Glomerular endothelial cell (primary cell): Measurements from ENCODE around the gene PPP1R14C. TPM values are rescaled to one million over a fixed set of nuclear protein-coding genes. Genes with fewer than 3 reads are reported as not detected.

Experiments
- DNase-seq: peaks from one replicate; pipeline ENCODE4 v3.0.0-alpha.2; 2011; ENCODE audit warnings: low read depth, low spot score; ENCODE audit errors: extremely low read depth
- total RNA-seq: library from RNA; depleted of rRNA; stranded (reverse); fragments of >200 nt; gene quantifications from 2 replicates; pipeline ENCODE4 v1.2.3, GENCODE V29; 2015

The PPP1R14C gene, protein sequence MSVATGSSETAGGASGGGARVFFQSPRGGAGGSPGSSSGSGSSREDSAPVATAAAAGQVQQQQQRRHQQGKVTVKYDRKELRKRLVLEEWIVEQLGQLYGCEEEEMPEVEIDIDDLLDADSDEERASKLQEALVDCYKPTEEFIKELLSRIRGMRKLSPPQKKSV
- total RNA-seq: 1.6 and 3.0 TPM in 2 replicates

DNA sequence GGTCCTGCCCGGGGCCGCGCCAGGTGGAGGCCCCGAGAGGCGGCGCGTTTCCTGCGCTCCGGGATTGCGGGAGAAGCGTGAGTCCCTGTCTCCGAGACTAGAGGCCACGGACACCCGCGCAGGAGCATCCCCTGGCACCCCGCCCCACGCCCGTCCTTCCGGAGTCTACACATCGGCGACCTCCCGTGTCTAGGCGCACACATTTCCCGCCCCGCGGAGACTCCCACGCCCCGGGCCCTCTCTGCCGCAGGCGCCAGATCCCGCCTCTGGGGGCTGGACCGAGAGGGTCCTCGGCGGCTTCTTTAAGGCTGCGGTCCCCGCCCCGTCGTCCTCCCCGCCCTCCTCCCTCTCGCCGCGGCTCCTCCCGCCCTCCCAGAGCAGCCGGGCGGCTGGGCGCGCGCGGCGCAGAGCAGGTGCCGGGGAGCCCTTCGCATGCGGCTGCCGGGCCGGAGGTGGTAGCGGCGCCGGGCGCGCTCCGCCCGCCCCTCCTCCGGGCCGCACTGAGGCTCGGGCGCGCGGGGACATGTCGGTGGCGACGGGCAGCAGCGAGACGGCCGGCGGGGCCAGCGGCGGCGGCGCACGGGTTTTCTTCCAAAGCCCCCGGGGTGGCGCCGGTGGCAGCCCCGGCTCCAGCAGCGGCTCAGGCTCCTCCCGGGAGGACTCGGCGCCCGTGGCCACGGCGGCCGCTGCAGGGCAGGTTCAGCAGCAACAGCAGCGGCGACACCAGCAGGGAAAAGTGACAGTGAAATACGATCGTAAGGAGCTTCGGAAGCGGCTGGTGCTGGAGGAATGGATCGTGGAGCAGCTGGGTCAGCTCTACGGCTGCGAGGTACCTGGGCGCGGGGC, at the start of gene PPP1R14C:
TSS of gene PPP1R14C (plus strand) at position 375 of the 846 bp plus-strand sequence. CDS start at position 524, 149 bp downstream.
- no peak for DNase-seq

GRCh38 chr6:150093397-150093796, 49.4 kb upstream of the PPP1R14C start:
- DNase-seq: no peak

- no peak for DNase-seq
Measured at GRCh38 chr6:150098155-150098554, 44.7 kb upstream of the PPP1R14C start.

- DNase-seq: no peak
Measured at GRCh38 chr6:150099546-150099945, 43.3 kb upstream of the PPP1R14C start.

- no peak for DNase-seq
Measured at GRCh38 chr6:150099953-150100352, 42.9 kb upstream of the PPP1R14C start.

DNA sequence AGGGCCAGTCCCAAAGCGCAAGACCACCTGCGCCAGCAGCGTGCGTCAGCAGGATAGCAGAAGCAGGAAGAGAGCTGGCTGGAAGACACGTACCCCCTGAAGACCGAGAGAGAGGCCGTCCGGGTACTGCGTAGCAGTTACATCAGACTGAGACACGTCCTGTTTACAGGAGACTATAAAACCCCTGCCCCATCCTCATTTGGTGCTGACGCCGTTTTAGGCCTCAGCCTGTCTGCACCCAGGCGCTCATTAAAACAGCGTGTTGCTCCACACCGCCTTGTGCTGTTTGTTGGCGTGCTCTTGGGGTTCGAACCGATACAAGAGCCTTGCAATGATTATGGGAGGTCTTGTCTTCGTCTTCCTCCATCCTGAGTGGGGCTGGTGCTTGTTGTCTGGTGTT, 42.1 kb upstream of the PPP1R14C start:
- no peak for DNase-seq

- DNase-seq: no peak
Measured at GRCh38 chr6:150102750-150103270, 40.0 kb upstream of the PPP1R14C start.

DNA sequence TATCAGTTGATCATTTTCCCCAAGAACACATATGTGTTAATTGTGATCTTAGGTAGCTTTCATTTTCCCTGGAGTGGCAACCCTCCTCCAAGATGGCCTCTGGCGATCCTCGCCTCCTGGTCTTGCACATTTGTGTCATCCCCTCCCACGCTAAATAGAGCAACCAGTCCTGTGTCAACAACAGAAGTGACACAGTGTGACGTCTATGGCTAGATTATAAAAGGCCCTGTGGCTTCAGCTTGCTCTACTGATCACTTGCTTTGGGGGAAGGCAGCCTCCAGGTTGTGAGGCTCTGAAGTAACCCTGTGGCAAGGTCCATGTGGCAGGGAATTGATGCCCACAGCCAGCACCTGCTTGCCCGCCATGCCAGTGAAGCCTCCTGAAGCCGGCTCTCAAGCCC, 30.6 kb upstream of the PPP1R14C start:
- DNase-seq: no peak

DNA sequence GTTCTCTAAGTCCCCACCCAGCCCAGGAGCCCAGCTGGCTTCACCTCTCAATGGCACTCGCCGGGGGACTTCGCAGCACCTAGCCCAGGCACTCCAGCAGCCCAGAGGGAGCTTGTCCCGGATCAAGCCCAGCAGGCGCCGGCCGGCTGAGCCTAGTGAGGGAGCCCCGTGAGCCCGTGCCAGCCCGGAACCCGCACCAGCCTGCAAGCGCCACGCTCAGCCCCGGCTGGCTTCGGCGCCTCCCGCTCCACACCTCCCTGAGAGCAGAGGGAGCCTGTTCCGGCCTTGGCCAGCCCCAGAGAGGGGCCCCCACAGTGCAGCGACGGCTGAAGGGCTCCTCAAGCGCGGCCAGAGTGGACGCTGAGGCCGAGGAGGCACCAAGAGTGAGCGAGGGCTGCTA, 27.1 kb upstream of the PPP1R14C start:
- DNase-seq: no peak

DNA sequence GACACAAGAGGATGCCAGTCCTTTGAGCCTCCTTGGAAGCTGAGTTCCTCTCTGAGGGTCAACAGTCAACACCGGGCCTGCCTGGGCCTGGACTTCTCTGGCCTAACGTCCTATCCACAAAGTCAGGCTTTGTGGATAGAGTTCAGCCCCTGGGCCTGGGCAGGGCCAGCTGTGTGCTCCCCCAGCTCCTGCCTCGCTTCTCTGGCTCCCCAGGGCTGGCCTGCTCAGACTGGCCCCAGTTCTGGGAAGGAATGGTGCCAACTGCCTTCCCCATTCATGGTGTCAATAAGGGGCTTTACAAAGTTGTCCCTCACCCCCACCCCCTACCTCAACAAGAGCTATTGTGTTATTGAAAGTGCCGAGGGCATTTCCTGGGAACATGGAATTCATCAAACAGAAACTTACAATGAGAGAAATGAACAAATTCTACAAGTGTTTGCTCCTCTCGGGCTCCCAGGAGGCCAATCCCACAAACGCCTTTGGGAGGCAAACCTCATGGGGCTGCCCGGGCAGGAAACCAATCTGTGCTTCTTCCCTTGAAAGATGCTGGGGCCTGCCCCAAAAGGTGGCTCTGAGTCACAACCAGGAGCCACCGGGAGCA, 26.5 kb upstream of the PPP1R14C start:
- DNase-seq: no peak

- no peak for DNase-seq
Measured at GRCh38 chr6:150118203-150118602, 24.6 kb upstream of the PPP1R14C start.

- no peak for DNase-seq
Measured at GRCh38 chr6:150118627-150119026, 24.2 kb upstream of the PPP1R14C start.

DNA sequence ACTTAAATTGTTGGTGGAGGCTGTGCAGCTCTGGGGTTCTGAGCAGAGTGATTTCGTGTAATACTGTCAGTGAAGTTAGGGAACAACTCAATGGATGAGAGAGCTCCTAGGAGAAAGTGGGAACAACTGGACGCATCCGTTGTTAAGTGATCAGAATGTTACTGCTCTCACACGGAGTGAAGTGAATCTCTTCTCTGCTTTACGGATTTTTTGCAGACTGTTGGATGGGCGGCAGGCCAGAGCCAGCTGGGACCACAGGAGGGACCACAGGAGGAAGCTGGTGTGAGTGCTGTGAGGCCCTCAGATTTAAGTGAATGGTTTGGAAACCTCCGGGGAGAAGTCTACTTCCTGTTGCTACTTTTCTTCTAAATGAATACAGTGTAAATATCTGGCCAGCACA, 23.7 kb upstream of the PPP1R14C start:
- no peak for DNase-seq

GRCh38 chr6:150123645-150124044, 19.2 kb upstream of the PPP1R14C start:
- DNase-seq: no peak

- DNase-seq: no peak
Measured at GRCh38 chr6:150124235-150124634, 18.6 kb upstream of the PPP1R14C start.

GRCh38 chr6:150126641-150127291, 16.1 kb upstream of the PPP1R14C start:
- DNase-seq: no peak

DNA sequence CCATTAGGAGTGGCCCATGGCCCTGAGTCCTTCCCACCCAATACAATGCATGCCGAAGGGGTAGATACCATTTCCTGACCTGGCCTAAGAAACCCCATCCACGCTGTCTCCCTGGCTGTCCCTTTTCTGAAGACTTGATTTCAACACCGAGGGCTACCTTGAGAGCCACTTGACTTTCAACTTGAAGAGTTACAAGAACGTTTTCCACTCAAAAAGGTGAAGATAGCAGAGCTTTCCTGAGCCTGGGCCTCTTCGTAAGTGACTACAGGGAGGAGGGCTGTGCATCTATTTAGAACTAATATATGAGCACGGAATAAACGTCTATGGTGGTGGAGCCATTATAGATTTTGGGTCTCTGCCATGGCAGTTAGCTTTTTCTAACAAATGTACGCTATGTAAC, 14.4 kb upstream of the PPP1R14C start:
- no peak for DNase-seq

DNA sequence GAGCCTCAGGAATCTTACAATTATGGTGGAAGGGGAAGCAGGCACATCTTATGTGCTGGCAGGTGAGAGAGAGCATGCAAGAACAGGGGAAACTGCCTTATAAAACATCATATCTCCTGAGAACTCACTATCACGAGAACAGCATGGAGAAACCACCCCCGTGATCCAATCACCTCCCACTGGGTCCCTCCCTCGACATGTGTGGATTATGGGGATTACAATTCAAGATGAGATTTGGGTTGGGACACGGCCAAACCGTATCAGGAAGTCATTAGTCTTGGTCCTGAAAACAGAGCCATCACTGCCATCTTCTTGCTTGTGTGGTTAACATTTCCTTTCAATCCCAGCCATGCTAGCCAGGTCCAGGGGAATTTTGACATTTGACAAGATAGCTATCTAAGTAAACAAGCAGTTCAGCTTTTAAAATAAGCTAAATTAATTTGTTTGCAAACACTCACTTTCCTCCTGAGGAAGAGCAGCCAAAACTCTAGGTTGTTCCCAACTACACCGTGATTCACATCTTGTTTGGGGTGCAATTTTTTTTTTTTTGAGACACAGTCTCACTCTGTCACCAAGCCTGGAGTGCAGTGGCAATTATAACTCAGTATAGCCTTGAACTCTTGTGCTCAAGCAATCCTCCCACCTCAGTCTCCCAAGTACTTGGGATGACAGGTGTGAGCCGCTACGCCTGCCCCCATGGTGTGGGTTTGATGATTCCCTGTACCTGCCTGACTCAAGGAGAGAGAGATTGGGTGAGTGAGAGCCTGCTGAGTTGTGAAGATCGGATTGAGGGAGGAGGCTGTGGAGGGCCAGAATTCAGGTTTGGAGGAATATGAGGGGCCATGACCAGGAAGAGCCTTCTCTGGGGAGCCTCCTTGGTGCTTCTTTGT, 13.0 kb upstream of the PPP1R14C start:
- no peak for DNase-seq

- no peak for DNase-seq
Measured at GRCh38 chr6:150133686-150134085, 9.2 kb upstream of the PPP1R14C start.

- DNase-seq: no peak
Measured at GRCh38 chr6:150134280-150134920, 8.4 kb upstream of the PPP1R14C start.
